ENCODE data around the gene OCA2.
"Not testable (repeated sequence)": the region's sequence is repeated elsewhere in the genome, so short reads cannot be mapped to it uniquely, and the experiment has no call there.

OCA2 gene

DNA sequence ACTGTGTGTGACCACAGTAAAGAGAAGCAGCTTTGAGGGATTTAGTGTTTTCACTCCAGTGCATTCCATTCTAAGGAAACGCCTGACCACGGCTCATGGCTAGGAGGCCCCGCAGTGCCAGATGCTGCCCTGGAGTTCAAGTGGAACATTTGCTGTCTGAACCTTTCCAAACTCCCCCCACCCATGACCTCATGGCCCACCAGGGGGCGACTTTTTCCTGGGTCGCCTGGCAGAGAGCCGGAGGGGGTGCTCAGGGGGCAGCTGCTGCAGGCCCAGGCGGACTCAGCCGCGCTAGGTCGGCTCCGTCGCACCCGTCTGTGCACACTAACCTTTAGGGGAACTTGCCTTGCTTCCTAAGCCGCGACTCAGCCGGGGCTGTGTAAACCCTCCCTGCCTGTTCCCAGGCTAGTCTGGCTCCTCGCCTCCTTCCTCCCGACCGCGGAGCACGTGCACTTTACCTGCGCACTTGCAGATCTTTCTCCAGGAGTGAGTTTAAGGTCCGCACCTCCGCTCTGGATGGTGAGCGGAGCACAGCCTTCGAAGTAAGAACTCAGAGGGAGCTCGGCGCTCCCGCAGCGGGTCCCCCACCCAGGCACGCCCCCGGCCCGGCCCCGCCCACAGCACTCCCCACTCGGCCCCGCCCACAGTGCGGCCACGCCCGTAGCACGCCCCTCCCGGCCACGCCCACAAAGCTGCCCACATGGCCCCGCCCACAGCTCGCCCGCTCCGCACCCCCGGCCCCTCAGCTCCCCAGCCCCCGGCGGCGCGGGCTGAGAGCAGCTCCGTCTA, at the start of gene OCA2:
OCA2 (minus strand) TSS at position 550 of the 789 bp plus-strand sequence. CDS start 17,441 bp downstream, outside the sequence.
- no peaks in the 10 kb centered on the region for H3K9me3 ChIP-seq (ENCODE audit: control insufficient read depth, insufficient read depth, low read length)
- H3K27ac ChIP-seq (ENCODE audit: low read depth, low read length) = peak within 1 kb of the TSS; percentile 25
- peaks cover 15% of the 10 kb centered on the region; the same call in 1 of the 2 replicates for H3K4me1 ChIP-seq (ENCODE audit: control insufficient read depth, insufficient read depth, low read length)
- H3K27me3 ChIP-seq (ENCODE audit: control insufficient read depth, insufficient read depth, low read length) = peaks cover 95% of the 10 kb centered on the region
- peak within 1 kb of the TSS; percentile 50 for H3K4me3 ChIP-seq (ENCODE audit: low read depth, low read length)
- no peaks in the 10 kb centered on the region for H3K36me3 ChIP-seq (ENCODE audit: control insufficient read depth, insufficient read depth, low read length)
- no peak within 1 kb of the TSS for H3K9ac ChIP-seq (ENCODE audit: low read depth, low read length)

DNA sequence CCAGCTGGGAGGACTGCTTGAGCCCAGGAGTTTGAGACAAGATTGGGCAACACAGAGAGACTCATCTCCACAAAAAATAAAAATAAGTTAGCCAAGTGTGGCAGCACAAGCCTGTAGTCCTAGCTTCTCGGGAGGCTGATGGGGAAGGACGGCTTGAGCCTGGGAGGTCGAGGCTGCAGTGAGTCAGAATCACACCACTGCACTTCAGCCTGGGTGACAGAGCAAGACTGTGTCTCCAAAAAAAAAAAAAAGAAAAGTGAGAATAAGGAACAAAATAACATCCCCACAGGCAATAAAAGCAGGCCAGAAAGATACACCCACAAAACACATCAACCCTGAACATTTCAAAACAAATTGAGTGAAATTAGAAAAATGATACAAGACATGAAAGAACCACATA, 48.7 kb upstream of the OCA2 start:
- Histone ChIP-seq H3K36me3 (ENCODE audit: control insufficient read depth, insufficient read depth, low read length) (peaks cover 40% of the 10 kb centered on the region), H3K27me3 (ENCODE audit: control insufficient read depth, insufficient read depth, low read length) (no peaks in the 10 kb centered on the region), H3K4me1 (ENCODE audit: control insufficient read depth, insufficient read depth, low read length) (no peaks in the 10 kb centered on the region), H3K4me3 (ENCODE audit: low read depth, low read length) (no peak overlapping the region), H3K9ac (ENCODE audit: low read depth, low read length) (no peak overlapping the region), H3K27ac (ENCODE audit: low read depth, low read length) (no peak overlapping the region), H3K9me3 (ENCODE audit: control insufficient read depth, insufficient read depth, low read length) (no peaks in the 10 kb centered on the region)

DNA sequence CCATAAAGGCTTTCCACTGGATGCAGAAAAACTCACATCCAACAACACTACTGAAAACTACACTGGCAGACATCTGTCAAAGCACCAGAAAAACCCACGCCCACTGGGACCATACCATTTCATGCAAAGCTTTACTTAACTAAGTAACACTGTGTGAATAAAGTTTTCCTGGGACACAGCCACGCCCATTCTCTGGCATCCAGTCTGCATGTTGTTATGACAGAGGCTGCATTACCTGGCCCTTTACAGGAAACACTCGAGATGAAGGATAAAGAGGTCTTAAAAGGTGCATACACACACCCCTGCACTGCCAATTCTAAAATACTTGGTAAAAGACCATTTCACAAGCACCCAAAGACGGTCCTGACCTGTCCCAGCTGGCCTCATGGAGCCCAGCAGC, 46.3 kb upstream of the OCA2 start:
- H3K4me1 ChIP-seq (ENCODE audit: control insufficient read depth, insufficient read depth, low read length); H3K4me3 ChIP-seq (ENCODE audit: low read depth, low read length); H3K9me3 ChIP-seq (ENCODE audit: control insufficient read depth, insufficient read depth, low read length); H3K9ac ChIP-seq (ENCODE audit: low read depth, low read length); H3K27me3 ChIP-seq (ENCODE audit: control insufficient read depth, insufficient read depth, low read length); H3K27ac ChIP-seq (ENCODE audit: low read depth, low read length): not testable (repeated sequence)
- H3K36me3 ChIP-seq (ENCODE audit: control insufficient read depth, insufficient read depth, low read length) = peaks cover 43% of the 10 kb centered on the region

DNA sequence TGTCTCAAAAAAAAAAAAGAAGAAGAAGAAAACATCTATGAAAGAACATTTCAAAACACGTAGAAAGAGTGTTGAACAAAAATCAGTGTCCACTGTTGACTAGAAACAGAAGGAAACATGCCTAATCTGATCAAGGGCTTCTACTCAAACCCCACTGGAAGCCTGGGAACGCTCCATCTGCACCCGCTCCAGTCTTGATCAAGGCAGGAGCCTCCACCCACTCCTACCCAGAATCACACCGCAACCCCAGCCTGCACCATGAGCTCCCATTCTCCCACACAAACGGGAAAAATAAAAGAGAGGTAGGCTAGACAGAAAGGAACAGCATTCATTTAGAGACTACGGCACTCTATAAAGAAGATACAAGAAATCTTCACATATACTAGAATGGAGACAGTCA, 40.9 kb upstream of the OCA2 start:
- Histone ChIP-seq H3K9ac (ENCODE audit: low read depth, low read length) (no peak overlapping the region), H3K27ac (ENCODE audit: low read depth, low read length) (no peak overlapping the region), H3K27me3 (ENCODE audit: control insufficient read depth, insufficient read depth, low read length) (no peaks in the 10 kb centered on the region), H3K4me1 (ENCODE audit: control insufficient read depth, insufficient read depth, low read length) (no peaks in the 10 kb centered on the region), H3K36me3 (ENCODE audit: control insufficient read depth, insufficient read depth, low read length) (peaks cover 52% of the 10 kb centered on the region), H3K9me3 (ENCODE audit: control insufficient read depth, insufficient read depth, low read length) (no peaks in the 10 kb centered on the region), H3K4me3 (ENCODE audit: low read depth, low read length) (no peak overlapping the region)

DNA sequence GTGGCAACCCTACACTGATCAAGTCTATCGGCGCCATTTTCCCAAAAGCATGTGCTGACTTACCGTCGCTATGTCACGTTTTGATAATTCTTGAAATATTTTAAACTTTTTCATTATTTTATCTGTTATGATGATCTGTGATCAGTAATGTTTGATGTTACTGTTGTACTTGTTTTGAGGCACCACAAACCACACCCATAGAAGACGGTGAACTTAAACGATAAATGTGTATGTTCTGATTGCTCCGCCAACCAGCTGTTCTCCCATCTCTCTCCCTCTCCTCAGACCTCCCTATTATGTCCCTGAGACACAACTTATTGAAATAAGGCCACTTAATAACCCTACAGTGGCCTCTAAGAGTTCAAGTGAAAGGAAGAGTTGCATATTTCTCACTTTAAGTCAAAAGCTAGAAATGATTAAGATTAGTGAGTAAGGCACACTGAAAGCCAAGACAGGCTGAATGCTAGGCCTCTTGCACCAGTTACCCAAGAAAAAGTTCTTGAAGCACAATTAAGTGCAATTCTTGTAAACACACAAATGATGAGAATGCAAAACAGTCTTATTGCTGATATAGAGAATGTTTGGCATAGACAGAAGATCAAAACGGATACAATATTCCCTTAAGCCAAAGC, 38.4 kb upstream of the OCA2 start:
- H3K4me3 ChIP-seq (ENCODE audit: low read depth, low read length); H3K9me3 ChIP-seq (ENCODE audit: control insufficient read depth, insufficient read depth, low read length); H3K9ac ChIP-seq (ENCODE audit: low read depth, low read length); H3K27ac ChIP-seq (ENCODE audit: low read depth, low read length); H3K27me3 ChIP-seq (ENCODE audit: control insufficient read depth, insufficient read depth, low read length): not testable (repeated sequence)
- peaks cover 52% of the 10 kb centered on the region for H3K36me3 ChIP-seq (ENCODE audit: control insufficient read depth, insufficient read depth, low read length)
- peaks cover 17% of the 10 kb centered on the region for H3K4me1 ChIP-seq (ENCODE audit: control insufficient read depth, insufficient read depth, low read length)

DNA sequence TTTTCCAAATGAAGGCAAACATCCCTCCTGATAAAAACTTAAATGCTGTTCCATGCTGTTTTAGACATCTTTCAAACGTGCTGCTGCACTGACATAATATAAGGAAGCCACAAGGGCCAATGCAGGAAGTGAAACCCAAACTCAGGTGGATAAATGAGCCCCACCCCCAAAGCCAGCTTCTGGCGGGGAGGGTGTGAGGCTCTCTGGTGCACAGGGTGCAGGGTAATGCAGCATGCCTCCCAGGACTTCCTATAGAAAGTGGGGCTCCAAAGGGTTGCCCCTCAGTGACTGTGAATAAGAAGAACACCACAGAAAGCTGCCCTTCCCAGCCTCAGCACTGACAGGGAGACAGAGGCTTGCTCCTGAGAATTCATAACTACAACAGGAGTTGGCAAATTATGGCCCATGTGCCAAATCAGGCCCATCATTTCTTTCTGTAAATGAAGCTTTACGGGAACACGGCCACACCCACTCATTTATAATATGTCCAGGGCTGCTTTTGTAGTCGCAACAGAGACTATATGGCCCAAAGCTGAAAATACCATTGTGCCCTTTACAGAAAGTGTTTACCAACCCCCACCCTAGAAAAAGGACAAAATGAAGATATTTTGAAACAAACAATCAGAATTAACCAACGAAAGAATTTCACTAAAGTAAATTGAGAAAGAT, 37.3 kb upstream of the OCA2 start:
- Histone ChIP-seq H3K36me3 (ENCODE audit: control insufficient read depth, insufficient read depth, low read length) (peaks cover 56% of the 10 kb centered on the region), H3K4me1 (ENCODE audit: control insufficient read depth, insufficient read depth, low read length) (peaks cover 19% of the 10 kb centered on the region)
- not testable (repeated sequence) for H3K9me3 ChIP-seq (ENCODE audit: control insufficient read depth, insufficient read depth, low read length); H3K27me3 ChIP-seq (ENCODE audit: control insufficient read depth, insufficient read depth, low read length); H3K4me3 ChIP-seq (ENCODE audit: low read depth, low read length); H3K27ac ChIP-seq (ENCODE audit: low read depth, low read length); H3K9ac ChIP-seq (ENCODE audit: low read depth, low read length)

DNA sequence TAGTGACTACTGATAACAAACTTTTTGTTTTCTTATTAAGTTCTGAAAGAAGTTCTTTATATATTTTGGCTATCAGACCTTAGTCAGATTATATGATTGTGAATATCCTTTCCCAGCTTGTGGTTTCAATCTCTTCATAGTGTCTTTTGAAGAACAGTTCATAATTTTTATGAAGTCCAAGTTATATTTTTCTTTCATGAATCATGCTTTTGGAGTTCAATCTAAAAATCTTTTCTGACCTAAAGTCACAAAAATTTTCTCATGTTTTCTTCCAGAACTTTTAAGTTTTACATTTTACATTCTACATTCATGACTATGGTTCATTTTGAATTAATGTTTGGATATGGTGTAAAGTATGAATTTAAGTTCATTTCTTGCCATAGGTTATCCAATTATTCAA, 34.2 kb upstream of the OCA2 start:
- Histone ChIP-seq H3K9me3 (ENCODE audit: control insufficient read depth, insufficient read depth, low read length) (no peaks in the 10 kb centered on the region), H3K9ac (ENCODE audit: low read depth, low read length) (no peak overlapping the region), H3K4me3 (ENCODE audit: low read depth, low read length) (no peak overlapping the region), H3K27me3 (ENCODE audit: control insufficient read depth, insufficient read depth, low read length) (no peaks in the 10 kb centered on the region), H3K36me3 (ENCODE audit: control insufficient read depth, insufficient read depth, low read length) (peaks cover 56% of the 10 kb centered on the region), H3K27ac (ENCODE audit: low read depth, low read length) (no peak overlapping the region), H3K4me1 (ENCODE audit: control insufficient read depth, insufficient read depth, low read length) (peaks cover 19% of the 10 kb centered on the region)

DNA sequence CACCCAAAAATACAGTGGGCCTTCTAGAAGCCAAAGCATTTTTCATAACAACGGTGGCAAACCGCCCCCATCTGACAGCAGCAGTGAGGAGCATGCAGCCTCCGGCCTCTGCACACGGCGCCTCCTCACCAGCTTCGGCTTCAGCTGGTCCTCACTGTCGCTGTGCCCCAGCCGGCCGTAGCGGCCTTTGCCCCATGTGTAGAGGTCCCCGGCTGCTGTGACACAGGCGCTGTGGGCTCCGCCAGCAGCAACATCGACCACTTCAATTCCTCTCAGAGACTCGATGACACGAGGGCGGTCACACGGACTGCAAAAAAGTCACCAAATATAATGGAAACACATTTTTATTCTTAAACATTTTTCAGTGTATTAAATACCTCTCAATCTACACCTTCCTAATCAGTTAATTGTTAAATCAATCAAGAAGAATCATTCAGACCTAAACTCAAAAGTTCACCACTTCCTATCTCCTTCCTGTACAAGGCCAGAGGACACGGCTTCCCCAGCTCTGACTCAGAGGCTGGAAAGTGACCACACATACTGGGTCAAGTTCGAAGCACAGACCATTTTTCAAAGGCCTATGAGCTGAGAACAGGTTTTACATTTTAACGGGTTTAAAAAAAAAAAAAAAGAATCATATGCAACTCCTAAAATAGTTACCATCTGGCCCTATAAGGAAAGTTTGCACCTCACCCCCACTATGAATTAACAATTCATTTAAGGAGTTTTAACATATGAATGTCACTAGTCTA, 33.6 kb upstream of the OCA2 start:
- no peaks in the 10 kb centered on the region for H3K9me3 ChIP-seq (ENCODE audit: control insufficient read depth, insufficient read depth, low read length)
- H3K9ac ChIP-seq (ENCODE audit: low read depth, low read length) = no peak overlapping the region
- peaks cover 56% of the 10 kb centered on the region for H3K36me3 ChIP-seq (ENCODE audit: control insufficient read depth, insufficient read depth, low read length)
- H3K4me1 ChIP-seq (ENCODE audit: control insufficient read depth, insufficient read depth, low read length) = peaks cover 19% of the 10 kb centered on the region
- no peaks in the 10 kb centered on the region for H3K27me3 ChIP-seq (ENCODE audit: control insufficient read depth, insufficient read depth, low read length)
- no peak overlapping the region for H3K4me3 ChIP-seq (ENCODE audit: low read depth, low read length)
- no peak overlapping the region for H3K27ac ChIP-seq (ENCODE audit: low read depth, low read length)

DNA sequence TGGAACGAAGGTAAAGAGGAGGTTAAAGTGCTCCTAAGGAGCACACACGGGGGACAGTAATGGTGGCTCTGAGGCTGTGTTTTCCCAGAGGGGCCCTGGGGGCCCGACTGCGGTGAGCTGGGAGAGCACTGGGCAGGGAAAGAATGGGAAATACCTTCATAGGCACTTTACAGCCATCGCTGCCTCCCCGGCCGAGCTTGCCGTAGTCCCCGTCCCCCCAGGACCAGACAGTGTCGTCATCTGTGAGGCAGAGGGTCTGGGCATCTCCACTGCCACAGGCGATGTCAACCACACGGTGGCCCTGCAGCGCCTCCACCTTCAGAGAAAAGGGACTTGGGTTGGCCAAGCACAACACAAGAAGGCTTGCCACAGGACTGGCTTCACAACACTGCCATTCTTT, 32.8 kb upstream of the OCA2 start:
- Histone ChIP-seq H3K36me3 (ENCODE audit: control insufficient read depth, insufficient read depth, low read length) (peaks cover 61% of the 10 kb centered on the region), H3K9me3 (ENCODE audit: control insufficient read depth, insufficient read depth, low read length) (no peaks in the 10 kb centered on the region), H3K4me1 (ENCODE audit: control insufficient read depth, insufficient read depth, low read length) (peaks cover 19% of the 10 kb centered on the region), H3K27me3 (ENCODE audit: control insufficient read depth, insufficient read depth, low read length) (no peaks in the 10 kb centered on the region), H3K4me3 (ENCODE audit: low read depth, low read length) (no peak overlapping the region), H3K9ac (ENCODE audit: low read depth, low read length) (no peak overlapping the region), H3K27ac (ENCODE audit: low read depth, low read length) (no peak overlapping the region)

DNA sequence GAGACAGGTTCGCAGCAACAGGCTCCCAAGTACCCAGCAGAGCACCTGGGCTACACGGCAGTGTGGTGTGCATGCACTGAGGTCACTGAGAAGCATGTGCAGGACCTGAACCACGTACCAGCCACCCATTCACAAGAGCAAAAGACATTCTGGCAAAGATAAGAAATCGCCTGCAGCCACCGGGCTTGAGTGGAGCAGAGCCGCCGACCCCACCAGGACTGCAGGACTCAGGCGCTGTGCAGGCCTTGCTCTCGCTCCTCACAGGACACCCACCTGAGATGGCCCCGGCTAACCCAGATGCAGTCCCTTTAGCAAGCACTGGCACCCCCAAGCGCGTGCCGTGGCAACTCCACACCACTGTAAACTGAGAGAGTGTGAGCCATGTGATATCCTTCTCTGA, 32.3 kb upstream of the OCA2 start:
- Histone ChIP-seq H3K9ac (ENCODE audit: low read depth, low read length) (no peak overlapping the region), H3K36me3 (ENCODE audit: control insufficient read depth, insufficient read depth, low read length) (peaks cover 62% of the 10 kb centered on the region), H3K27me3 (ENCODE audit: control insufficient read depth, insufficient read depth, low read length) (no peaks in the 10 kb centered on the region), H3K4me1 (ENCODE audit: control insufficient read depth, insufficient read depth, low read length) (peaks cover 19% of the 10 kb centered on the region), H3K9me3 (ENCODE audit: control insufficient read depth, insufficient read depth, low read length) (no peaks in the 10 kb centered on the region), H3K4me3 (ENCODE audit: low read depth, low read length) (no peak overlapping the region), H3K27ac (ENCODE audit: low read depth, low read length) (no peak overlapping the region)
